Thyroid gland (tissue), 4 donors: ENCODE results near the gene PGGHG. TPM values are rescaled to one million over a fixed set of nuclear protein-coding genes. Genes with fewer than 3 reads are reported as not detected.

Experiments
- DNase-seq, 2 donors: peaks; one replicate each; pipeline ENCODE4 v3.0.0-alpha.2; 2019
- H3K27ac ChIP-seq, 3 donors: fragments of 200-600 bp; sonication (generic); 1 replicate in 2 of 3; 2 replicates in 1 of 3; pipeline ENCODE4 v1.5.1; 2016 to 2019; ENCODE audit warnings: mild to moderate bottlenecking in 1 of 3, moderate library complexity in 1 of 3
- H3K27me3 ChIP-seq: fragments of 200-600 bp; sonication (generic); one replicate; pipeline ENCODE4 v1.5.1; 2019
- H3K36me3 ChIP-seq, 2 donors: fragments of 200-600 bp; sonication (generic); one replicate each; pipeline ENCODE4 v1.5.1; 2016 to 2019
- H3K4me1 ChIP-seq, 2 donors: fragments of 200-600 bp; sonication (generic); one replicate each; pipeline ENCODE4 v1.5.1; 2017 to 2019
- H3K4me3 ChIP-seq, 3 donors: fragments of 200-600 bp; sonication (generic); replicated peaks in 1 of 3; 1 replicate in 2 of 3; 2 replicates in 1 of 3; pipeline ENCODE4 v1.5.1; 2016; ENCODE audit warnings: mild to moderate bottlenecking in 1 of 3
- H3K9me3 ChIP-seq: fragments of 200-600 bp; sonication (generic); one replicate; pipeline ENCODE4 v1.5.1; 2017
- CTCF ChIP-seq, 6 experiments: fragments of 200-600 bp in 3 of 6; fragments of 450-650 bp in 3 of 6; sonication (generic) in 3 of 6; IDR thresholded peaks; one replicate each; pipeline ENCODE4 v1.5.1; 2016 to 2019; ENCODE audit warnings: antibody characterized with exemption in 6 of 6, mild to moderate bottlenecking in 2 of 6, inconsistent platforms in 1 of 6, moderate library complexity in 1 of 6
- POLR2A ChIP-seq, 2 donors: fragments of 450-650 bp; IDR thresholded peaks; one replicate each; pipeline ENCODE4 v1.6.1; 2017; ENCODE audit warnings: antibody characterized with exemption in 2 of 2, mild to moderate bottlenecking in 2 of 2, moderate library complexity in 1 of 2
- WGBS, 2 donors: methylation state at CpG; one replicate each; pipeline ENCODE4 v1.1.5; 2017; 5-methylcytosine and 5-hydroxymethylcytosine counted together
- intact Hi-C: fragments of 100-400 bp; cut with DNase I; formaldehyde crosslinking; loops from one replicate; pipeline ENCODE4 v1.15.1; 2023
- total RNA-seq, 4 donors: library from RNA; depleted of rRNA; stranded (reverse); fragments of >200 nt; gene quantifications; one replicate each; pipeline ENCODE4 v1.2.3, GENCODE V29; 2016

PGGHG gene
- 10 to 100 TPM; 21.8 to 43.3 (median 32.7) TPM for total RNA-seq

GRCh38 chr11:288478-289397 lies at the start of gene PGGHG:
TSS of gene PGGHG (plus strand) at chr11:289126. CDS start at chr11:289817, 691 bp downstream.
- Histone ChIP-seq H3K36me3 (no peaks in the 10 kb centered on the region), H3K27me3 (no peaks in the 10 kb centered on the region), H3K9me3 (no peaks in the 10 kb centered on the region), H3K4me1 (peaks cover 13 to 20% of the 10 kb centered on the region in 2 donors), H3K27ac (peak within 1 kb of the TSS in 2 of 3 donors; percentile 28 to 59), H3K4me3 (peak within 1 kb of the TSS; percentile 3 to 73 (median 51))
- TF ChIP-seq CTCF (IDR thresholded peaks at IDR 0.05) (no peak), POLR2A (IDR thresholded peaks at IDR 0.05) (no peak)
- 0 to 1% methylated on average over 27 to 43 of the region's 112 CpGs for WGBS, 2 donors
- intact Hi-C loops, result loop anchor here (10.0 kb wide), 1 partner anchor 84 kb away; the partner anchor contains the start of genes BET1L and RIC8A
- peak; percentile 73 to 75 for DNase-seq

GRCh38 chr11:240315-240714 lies 48.6 kb upstream of the PGGHG start:
- intact Hi-C loops, result no loop called here
- WGBS, 2 donors, result 65 to 76% methylated on average over 1 of the region's 1 CpG
- H3K9me3 ChIP-seq, result no peaks in the 10 kb centered on the region
- H3K27me3 ChIP-seq, result no peaks in the 10 kb centered on the region
- TF ChIP-seq CTCF (IDR thresholded peaks at IDR 0.05), result no peak
- TF ChIP-seq POLR2A (IDR thresholded peaks at IDR 0.05), result no peak
- H3K4me1 ChIP-seq, result peaks cover 15% of the 10 kb centered on the region in 2 donors
- no peak for DNase-seq
- H3K36me3 ChIP-seq, result peaks cover 21 to 26% of the 10 kb centered on the region in 2 donors
- no peak overlapping the region for H3K27ac ChIP-seq
- no peak overlapping the region for H3K4me3 ChIP-seq

DNA sequence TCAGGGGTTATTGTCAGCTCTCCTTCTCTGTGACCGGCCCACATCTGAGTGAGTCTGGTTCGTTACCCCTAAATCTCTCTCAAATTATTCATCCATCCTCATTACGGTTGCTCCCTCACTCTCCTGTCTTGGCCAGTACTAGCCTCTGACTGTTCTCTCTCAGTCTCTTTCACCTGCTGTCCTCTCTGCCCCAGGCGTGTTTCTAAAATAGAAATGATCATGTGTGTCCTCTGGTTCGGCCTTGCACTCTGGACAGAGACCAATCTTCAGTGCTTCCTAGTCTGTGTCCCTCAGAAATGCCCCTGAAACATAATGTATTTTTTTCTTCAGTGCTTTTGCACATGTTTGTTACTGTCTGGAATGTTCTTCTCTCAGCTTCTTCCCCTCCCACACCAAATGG lies 47.3 kb upstream of the PGGHG start:
- H3K9me3 ChIP-seq, result no peaks in the 10 kb centered on the region
- no peak for TF ChIP-seq POLR2A (IDR thresholded peaks at IDR 0.05)
- TF ChIP-seq CTCF (IDR thresholded peaks at IDR 0.05), result no peak
- intact Hi-C loops, result no loop called here
- DNase-seq, result no peak
- peaks cover 12 to 13% of the 10 kb centered on the region in 2 donors for H3K4me1 ChIP-seq
- WGBS, 2 donors, result 93 to 97% methylated on average over 5 of the region's 5 CpGs
- no peak overlapping the region for H3K27ac ChIP-seq
- no peak overlapping the region for H3K4me3 ChIP-seq
- no peaks in the 10 kb centered on the region for H3K27me3 ChIP-seq
- peaks cover 33 to 36% of the 10 kb centered on the region in 2 donors for H3K36me3 ChIP-seq

DNA sequence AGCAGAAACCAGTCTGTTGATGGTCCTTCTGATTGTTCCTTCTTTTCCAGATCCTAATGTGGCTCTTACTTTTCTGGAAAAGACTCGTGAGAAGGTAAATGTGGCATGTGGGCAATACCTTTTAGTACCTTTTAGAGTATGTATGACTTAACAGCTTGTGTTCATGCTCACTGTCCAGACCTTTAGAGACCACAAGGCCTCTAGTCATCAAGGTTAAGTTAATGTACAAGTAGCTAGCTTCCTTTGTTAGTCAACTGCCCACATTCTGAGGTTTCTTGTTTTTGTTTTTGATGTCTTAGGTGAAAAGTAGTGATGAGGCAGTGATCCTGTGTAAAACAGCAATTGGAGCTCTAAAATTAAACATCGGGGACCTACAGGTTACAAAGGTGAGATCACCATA lies 44.5 kb upstream of the PGGHG start:
- Histone ChIP-seq H3K9me3 (no peaks in the 10 kb centered on the region), H3K27ac (no peak overlapping the region), H3K36me3 (peaks cover 55 to 56% of the 10 kb centered on the region in 2 donors), H3K4me1 (no peaks in the 10 kb centered on the region), H3K27me3 (no peaks in the 10 kb centered on the region), H3K4me3 (no peak overlapping the region)
- 92 to 96% methylated on average over 2 of the region's 2 CpGs for WGBS, 2 donors
- DNase-seq, result no peak
- TF ChIP-seq CTCF (IDR thresholded peaks at IDR 0.05), result no peak
- TF ChIP-seq POLR2A (IDR thresholded peaks at IDR 0.05), result no peak
- intact Hi-C loops, result no loop called here

DNA sequence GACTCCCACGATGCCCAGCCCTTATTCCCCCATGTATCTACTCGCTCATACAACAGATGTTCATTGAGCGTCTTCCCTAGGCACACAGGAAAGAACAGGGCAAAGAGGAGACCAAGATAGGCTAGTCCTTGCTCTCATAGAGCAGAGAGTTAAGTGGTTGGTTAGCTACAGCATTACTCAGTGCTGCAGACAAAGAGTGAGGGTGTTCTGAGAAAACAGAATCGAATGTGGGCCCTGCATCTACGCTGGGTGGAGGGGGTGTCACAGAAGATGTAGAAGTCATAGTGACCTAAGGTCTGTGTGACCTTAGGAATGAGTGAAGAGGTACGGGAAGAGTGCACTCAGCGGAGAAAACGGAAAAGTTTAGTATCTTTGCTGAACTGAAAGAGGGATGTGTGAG lies 39.9 kb upstream of the PGGHG start:
- H3K9me3 ChIP-seq, result no peaks in the 10 kb centered on the region
- no peak for DNase-seq
- H3K27me3 ChIP-seq, result no peaks in the 10 kb centered on the region
- WGBS, 2 donors, result 92 to 96% methylated on average over 8 of the region's 8 CpGs
- H3K4me3 ChIP-seq, result no peak overlapping the region
- H3K36me3 ChIP-seq, result peaks cover 68 to 71% of the 10 kb centered on the region in 2 donors
- no peaks in the 10 kb centered on the region for H3K4me1 ChIP-seq
- H3K27ac ChIP-seq, result no peak overlapping the region
- intact Hi-C loops, result no loop called here
- TF ChIP-seq CTCF (IDR thresholded peaks at IDR 0.05), result no peak
